Measurements from ENCODE around the gene TAAR9.
"Not testable (repeated sequence)": the region's sequence is repeated elsewhere in the genome, so short reads cannot be mapped to it uniquely, and the experiment has no call there.

Gene TAAR9

DNA sequence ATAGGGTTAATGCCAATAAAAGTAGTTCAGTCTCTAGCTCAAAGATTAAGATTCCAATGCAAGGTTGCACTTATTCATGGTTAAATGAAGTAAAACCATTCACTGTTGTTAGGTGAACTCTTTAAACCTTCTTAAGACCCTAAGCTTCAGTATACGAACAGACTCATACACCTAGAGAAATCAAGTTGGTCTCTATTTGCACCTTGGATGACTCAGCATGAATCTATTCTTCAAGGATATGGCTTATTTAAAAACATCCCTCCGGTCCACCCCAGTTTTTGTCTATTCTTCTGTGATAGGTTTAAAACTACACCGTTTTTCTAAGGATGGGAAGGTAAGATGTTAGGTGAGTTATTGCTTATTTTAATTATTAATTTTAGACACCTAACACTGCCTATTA is 932 bp upstream of the TAAR9 start:
- H3K4me3 ChIP-seq (ENCODE audit: low read length) = no peak overlapping the region
- TF ChIP-seq CTCF (IDR thresholded peaks at IDR 0.05; ENCODE audit: insufficient read depth, low read depth, low read length, missing control alignments) = no peak

GRCh38 chr6:132544826-132545225 is 6.7 kb downstream of the TAAR9 start:
- TF ChIP-seq CTCF (IDR thresholded peaks at IDR 0.05; ENCODE audit: insufficient read depth, low read depth, low read length, missing control alignments) = no peak
- no peak overlapping the region for H3K4me3 ChIP-seq (ENCODE audit: low read length)
- DNase-seq (ENCODE audit: low read depth) = no peak

More for the DNA sequence above, 932 bp upstream of the TAAR9 start:
- no peak for DNase-seq (ENCODE audit: low read depth)

DNA sequence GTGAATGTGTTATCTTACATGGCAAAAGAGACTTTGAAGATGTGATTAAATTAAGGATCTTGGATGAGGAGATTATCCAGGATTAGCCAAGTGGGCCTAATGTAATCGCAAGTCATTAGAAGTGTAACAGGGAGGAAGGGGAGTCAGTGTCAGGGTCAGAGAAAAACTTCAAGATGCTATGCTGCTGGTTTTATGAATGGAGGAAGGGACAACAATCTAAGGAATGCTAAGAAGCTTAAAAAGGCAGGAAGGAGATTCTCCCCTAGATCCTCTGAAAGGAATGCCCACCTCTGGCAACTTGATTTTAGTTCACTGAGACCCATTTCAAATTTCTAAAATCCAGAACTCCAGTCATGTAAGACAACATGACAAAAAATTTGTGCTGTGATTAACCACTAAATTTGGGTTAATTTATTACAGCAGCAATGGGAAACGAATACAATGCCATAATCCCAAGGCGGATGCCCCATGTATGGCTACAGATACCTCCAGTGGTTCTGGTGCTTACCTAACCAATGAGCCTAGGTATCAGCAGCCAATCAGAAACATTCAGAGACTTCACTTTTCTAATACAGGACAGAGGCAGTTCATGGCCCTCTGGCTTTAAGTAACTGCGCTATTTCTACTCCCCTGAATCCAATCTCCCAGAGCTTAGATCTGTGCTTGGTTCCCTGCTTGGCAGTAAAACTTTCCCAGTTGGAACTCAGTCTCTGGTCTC is 10.8 kb downstream of the TAAR9 start:
- H3K4me3 ChIP-seq (ENCODE audit: low read length) = no peak overlapping the region
- DNase-seq (ENCODE audit: low read depth) = no peak
- no peak for TF ChIP-seq CTCF (IDR thresholded peaks at IDR 0.05; ENCODE audit: insufficient read depth, low read depth, low read length, missing control alignments)

DNA sequence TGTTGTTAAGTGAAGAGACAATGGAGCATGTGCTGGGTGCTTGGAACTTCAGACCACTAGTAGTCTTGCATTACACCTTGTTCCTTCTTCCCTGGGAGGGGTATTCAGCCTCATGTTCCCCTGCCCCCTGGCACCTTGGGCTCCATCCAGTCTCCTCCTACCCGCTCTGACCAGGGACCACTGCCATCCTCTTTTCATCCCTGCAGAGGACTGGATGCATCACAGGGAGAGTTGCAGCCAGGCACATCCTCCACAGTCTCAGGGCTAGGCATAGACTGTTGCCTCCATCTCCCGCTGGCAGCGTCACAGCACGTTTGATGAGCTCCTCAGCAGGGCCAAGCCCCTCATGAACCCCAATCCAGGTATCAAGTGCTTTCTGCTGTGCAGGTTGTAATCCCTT is 13.1 kb downstream of the TAAR9 start:
- no peak for DNase-seq (ENCODE audit: low read depth)
- TF ChIP-seq CTCF (IDR thresholded peaks at IDR 0.05; ENCODE audit: insufficient read depth, low read depth, low read length, missing control alignments) = no peak
- no peak overlapping the region for H3K4me3 ChIP-seq (ENCODE audit: low read length)

DNA sequence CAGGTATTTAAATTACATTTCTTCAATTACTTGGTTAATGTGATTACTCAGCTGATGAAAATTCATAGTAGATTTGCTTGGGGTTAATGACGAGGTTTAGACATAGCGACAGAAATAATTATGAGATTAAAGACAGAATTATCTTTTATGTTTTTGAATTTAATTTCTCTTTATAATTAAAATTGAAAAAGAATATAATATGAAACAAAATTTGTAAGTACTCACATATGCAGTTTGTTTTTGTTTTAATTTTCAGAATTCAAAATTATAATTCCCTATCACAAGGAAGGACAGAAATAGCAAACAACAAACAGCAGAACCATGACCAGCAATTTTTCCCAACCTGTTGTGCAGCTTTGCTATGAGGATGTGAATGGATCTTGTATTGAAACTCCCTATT is 14.3 kb downstream of the TAAR9 start, which contains the start of gene TAAR8:
TSS of gene TAAR8 (plus strand) at position 301 of the 400 bp plus-strand sequence. CDS start at position 322, 21 bp downstream.
- no peak within 1 kb of the TSS for H3K4me3 ChIP-seq (ENCODE audit: low read length)
- no peak for DNase-seq (ENCODE audit: low read depth)
- no peak for TF ChIP-seq CTCF (IDR thresholded peaks at IDR 0.05; ENCODE audit: insufficient read depth, low read depth, low read length, missing control alignments)

DNA sequence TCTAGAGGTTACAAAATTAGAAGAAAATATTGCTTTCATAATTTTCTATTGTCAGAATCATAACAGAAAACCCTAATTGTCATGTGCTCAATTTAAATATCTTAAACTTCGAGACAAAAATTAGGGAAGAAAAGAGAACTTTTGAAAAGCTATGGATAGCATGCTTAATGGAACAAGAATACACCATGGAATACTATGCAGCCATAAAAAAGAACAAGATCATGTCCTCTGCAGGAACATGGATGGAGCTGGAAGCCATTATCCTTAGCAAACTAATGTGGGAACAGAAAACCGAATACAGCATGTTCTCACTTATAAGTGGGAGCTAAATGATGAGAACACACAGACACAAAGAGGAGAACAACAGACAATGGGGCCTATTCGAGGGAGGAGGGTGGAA is 22.0 kb downstream of the TAAR9 start:
- not testable (repeated sequence) for DNase-seq (ENCODE audit: low read depth)

DNA sequence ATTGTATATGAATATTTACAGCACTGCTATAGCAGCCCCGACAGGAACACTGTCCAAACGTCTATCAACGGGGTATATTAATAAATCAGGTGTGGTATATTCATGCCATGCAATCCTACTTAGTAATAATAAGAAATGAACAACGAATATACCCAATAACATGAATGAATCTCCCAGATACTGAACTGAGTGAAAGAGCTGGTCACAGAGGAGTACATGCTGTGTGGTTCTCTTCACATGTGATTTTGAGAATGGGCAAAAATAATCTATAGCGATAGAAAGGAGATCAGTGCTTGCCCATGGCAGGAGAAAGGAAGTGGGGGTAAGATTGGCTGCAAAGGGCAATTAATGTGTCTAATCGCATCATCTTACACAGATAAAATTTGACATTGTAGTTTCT is 28.3 kb downstream of the TAAR9 start:
- no peak for DNase-seq (ENCODE audit: low read depth)
- no peak overlapping the region for H3K4me3 ChIP-seq (ENCODE audit: low read length)
- no peak for TF ChIP-seq CTCF (IDR thresholded peaks at IDR 0.05; ENCODE audit: insufficient read depth, low read depth, low read length, missing control alignments)

More for the DNA sequence above, 22.0 kb downstream of the TAAR9 start:
- H3K4me3 ChIP-seq (ENCODE audit: low read length) = not testable (repeated sequence)
